PC-3 (cell line): ENCODE data around the gene RNF157. TPM values are rescaled to one million over a fixed set of nuclear protein-coding genes. Genes with fewer than 3 reads are reported as not detected.

Source experiments
- ATAC-seq: fragments of 200-7000 bp; cut with Tn5 transposase; 2 replicates; pipeline ENCODE4 v1.9.1; 2020; ENCODE audit warnings: mild to moderate bottlenecking, moderate library complexity
- BruUV-seq: library from RNA; stranded (reverse); fragments of 400-500 nt; replicated peaks from 2 replicates; lab custom pipeline; 2021; lab: Mats Ljungman, UMichigan
- CTCF ChIA-PET: fragments of 300-600 bp; sonication (Branson Sonifier 250); formaldehyde crosslinking; loops from one replicate; lab custom pipeline; 2022; ENCODE audit warnings: antibody characterized with exemption; lab: Charles Lee
- POLR2A ChIA-PET: fragments of 300-600 bp; sonication (Branson Sonifier 250); formaldehyde crosslinking; loops from one replicate; lab custom pipeline; 2022; ENCODE audit warnings: antibody characterized with exemption; ENCODE audit not compliant: unreplicated experiment; lab: Charles Lee
- DNase-seq: peaks from one replicate; pipeline ENCODE4 v3.0.0-alpha.2; 2015
- H2AFZ ChIP-seq: fragments of 300-600 bp; sonication (generic); 2 replicates; pipeline ENCODE4 v1.6.0; 2016; ENCODE audit warnings: antibody characterized with exemption, low read length
- H3F3A ChIP-seq: fragments of 300-600 bp; sonication (generic); one replicate; pipeline ENCODE4 v1.6.0; 2017; ENCODE audit warnings: antibody characterized with exemption, low read length, control low read depth, mild to moderate bottlenecking; ENCODE audit not compliant: unreplicated experiment
- H3K27ac ChIP-seq: fragments of 300-600 bp; sonication (generic); 2 replicates; pipeline ENCODE4 v1.5.1; 2016; ENCODE audit warnings: mild to moderate bottlenecking, low read length
- H3K27me3 ChIP-seq: fragments of 300-600 bp; sonication (generic); 2 replicates; pipeline ENCODE4 v1.6.1; 2016; ENCODE audit warnings: low read length, mixed read lengths
- H3K36me3 ChIP-seq: fragments of 300-600 bp; sonication (generic); 2 replicates; pipeline ENCODE4 v1.6.1; 2016; ENCODE audit warnings: low read depth, mixed run types, low read length, mixed read lengths
- H3K4me1 ChIP-seq: fragments of 300-600 bp; sonication (generic); 2 replicates; pipeline ENCODE4 v1.5.1; 2016; ENCODE audit warnings: low read length; ENCODE audit not compliant: insufficient read depth
- H3K4me2 ChIP-seq: fragments of 300-600 bp; sonication (generic); 2 replicates; pipeline ENCODE4 v1.6.0; 2016; ENCODE audit warnings: low read length
- H3K4me3 ChIP-seq: fragments of 300-600 bp; sonication (generic); 2 replicates; pipeline ENCODE4 v1.5.1; 2016; ENCODE audit warnings: mild to moderate bottlenecking, low read length, mixed read lengths
- H3K79me2 ChIP-seq: fragments of 300-600 bp; sonication (generic); 2 replicates; pipeline ENCODE4 v1.6.1; 2017; ENCODE audit warnings: low read length, mixed read lengths
- H3K9ac ChIP-seq: fragments of 300-600 bp; sonication (generic); 2 replicates; pipeline ENCODE4 v1.6.0; 2016; ENCODE audit warnings: mild to moderate bottlenecking, low read length
- H3K9me2 ChIP-seq: fragments of 300-600 bp; sonication (generic); replicated peaks from 2 replicates; pipeline ENCODE4 v1.6.1; 2016; ENCODE audit warnings: mixed run types, low read length, mixed read lengths
- H3K9me3 ChIP-seq: fragments of 300-600 bp; sonication (generic); 2 replicates; pipeline ENCODE4 v1.6.1; 2016; ENCODE audit warnings: low read length, mixed read lengths
- H4K20me1 ChIP-seq: fragments of 300-600 bp; sonication (generic); 2 replicates; pipeline ENCODE4 v1.6.1; 2016; ENCODE audit warnings: low read length, mixed read lengths
- EZH2 ChIP-seq: fragments of 300-600 bp; sonication (generic); IDR thresholded peaks from one replicate; pipeline ENCODE4 v1.6.1; 2017; ENCODE audit warnings: antibody characterized with exemption, mild to moderate bottlenecking, low read length; ENCODE audit not compliant: unreplicated experiment
- EZH2phosphoT487 ChIP-seq: fragments of 300-600 bp; sonication (generic); IDR thresholded peaks from 2 replicates; pipeline ENCODE4 v1.6.1; 2018; ENCODE audit warnings: mild to moderate bottlenecking, antibody characterized with exemption, low read length, borderline replicate concordance
- intact Hi-C: fragments of 100-400 bp; cut with micrococcal nuclease; formaldehyde crosslinking; loops from 2 replicates; pipeline ENCODE4 v1.9.0; 2023
- total RNA-seq: library from RNA; depleted of rRNA; stranded (reverse); fragments of >200 nt; gene quantifications from 2 replicates; pipeline ENCODE4 v1.2.3, GENCODE V29; 2014
- TF ChIP-seq, protein P1 (sequence below): fragments of 300-600 bp; sonication (generic); conservative IDR thresholded peaks from 2 replicates; pipeline ENCODE4 v1.5.1; 2017; ENCODE audit warnings: antibody characterized with exemption, low read depth, mild to moderate bottlenecking, low read length

The RNF157 gene
- total RNA-seq, 1 experiment from 2014 or later: 7.4 TPM

DNA sequence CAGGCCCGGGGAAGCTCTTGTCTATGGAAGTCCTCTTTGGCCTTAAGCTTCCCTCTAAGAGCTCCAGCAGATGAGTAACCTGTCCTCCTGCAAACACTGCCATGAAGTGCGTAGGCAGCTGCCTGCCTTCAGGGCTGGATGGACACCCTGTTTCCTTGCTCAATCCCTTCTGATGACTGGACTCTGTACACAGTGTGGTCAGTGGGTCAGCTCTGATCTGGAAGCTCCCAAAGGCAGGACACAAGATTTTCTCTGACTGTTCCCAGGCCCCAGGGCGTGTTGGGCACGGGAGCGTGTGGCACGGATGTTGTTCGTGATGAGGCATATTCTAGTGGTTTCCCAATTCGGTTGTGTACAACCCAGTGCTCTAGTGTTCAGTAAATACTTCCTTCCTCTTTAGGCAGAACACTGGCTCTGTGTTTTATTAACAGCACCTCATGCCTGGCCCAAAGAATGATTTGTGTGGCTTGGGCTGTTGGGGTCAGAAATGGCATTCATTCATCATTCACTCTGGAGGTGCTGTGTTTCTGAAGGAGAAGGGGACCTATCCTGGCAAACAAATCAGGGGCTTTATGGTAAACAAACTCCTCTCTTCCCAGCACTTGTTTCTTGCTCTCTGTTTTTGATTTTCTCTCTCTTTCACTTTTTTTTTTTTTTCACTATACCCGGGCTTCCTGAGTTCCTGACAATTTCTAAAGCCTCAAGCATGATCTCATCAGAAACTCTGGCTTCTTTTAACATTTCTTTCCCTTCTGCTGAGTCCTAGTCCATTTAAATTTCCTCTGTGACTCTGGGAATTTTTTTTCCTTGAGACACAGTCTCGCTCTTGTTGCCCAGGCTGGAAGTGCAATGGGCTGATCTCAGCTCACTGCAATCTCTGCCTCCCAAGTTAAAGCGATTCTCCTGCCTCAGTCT is 12.0 kb upstream of the RNF157 start:
- DNase-seq (peak; percentile 100), ATAC-seq (peak; percentile 98)
- Histone ChIP-seq H3K36me3 (no peaks in the 10 kb centered on the region), H3K4me3 (peak overlapping the region; percentile 35; the same call in 1 of the 2 replicates), H2AFZ (no peak overlapping the region), H3K27me3 (no peaks in the 10 kb centered on the region), H3F3A (peaks cover 10% of the 10 kb centered on the region), H3K4me2 (peak overlapping the region; percentile 72), H3K27ac (peak overlapping the region; percentile 93), H3K9me3 (no peaks in the 10 kb centered on the region), H3K9me2 (no peaks in the 10 kb centered on the region), H4K20me1 (no peaks in the 10 kb centered on the region), H3K4me1 (peaks cover 25% of the 10 kb centered on the region), H3K79me2 (no peaks in the 10 kb centered on the region), H3K9ac (peak overlapping the region; percentile 51)
- no TSS peak for BruUV-seq
- TF ChIP-seq, protein P1, sequence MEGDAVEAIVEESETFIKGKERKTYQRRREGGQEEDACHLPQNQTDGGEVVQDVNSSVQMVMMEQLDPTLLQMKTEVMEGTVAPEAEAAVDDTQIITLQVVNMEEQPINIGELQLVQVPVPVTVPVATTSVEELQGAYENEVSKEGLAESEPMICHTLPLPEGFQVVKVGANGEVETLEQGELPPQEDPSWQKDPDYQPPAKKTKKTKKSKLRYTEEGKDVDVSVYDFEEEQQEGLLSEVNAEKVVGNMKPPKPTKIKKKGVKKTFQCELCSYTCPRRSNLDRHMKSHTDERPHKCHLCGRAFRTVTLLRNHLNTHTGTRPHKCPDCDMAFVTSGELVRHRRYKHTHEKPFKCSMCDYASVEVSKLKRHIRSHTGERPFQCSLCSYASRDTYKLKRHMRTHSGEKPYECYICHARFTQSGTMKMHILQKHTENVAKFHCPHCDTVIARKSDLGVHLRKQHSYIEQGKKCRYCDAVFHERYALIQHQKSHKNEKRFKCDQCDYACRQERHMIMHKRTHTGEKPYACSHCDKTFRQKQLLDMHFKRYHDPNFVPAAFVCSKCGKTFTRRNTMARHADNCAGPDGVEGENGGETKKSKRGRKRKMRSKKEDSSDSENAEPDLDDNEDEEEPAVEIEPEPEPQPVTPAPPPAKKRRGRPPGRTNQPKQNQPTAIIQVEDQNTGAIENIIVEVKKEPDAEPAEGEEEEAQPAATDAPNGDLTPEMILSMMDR: no peak
- TF ChIP-seq EZH2 (no peak), EZH2phosphoT487 (peak; percentile 99)
- ChIA-PET POLR2A (interaction anchor here (0.5 to 1.0 kb wide), 3 partner anchors 9 to 100 kb away, joined by 5 to 12 read pairs (median 9); partner anchors contain the start of gene UBALD2), CTCF (interaction anchor here (0.6 to 1.0 kb wide), 3 partner anchors 12 to 147 kb away, joined by 3 to 7 read pairs (median 3); no protein-coding TSS in a partner anchor)
- intact Hi-C loops: loop anchor here (1.0 kb wide), 2 partner anchors 12 kb away; partner anchors contain the start of gene RNF157

DNA sequence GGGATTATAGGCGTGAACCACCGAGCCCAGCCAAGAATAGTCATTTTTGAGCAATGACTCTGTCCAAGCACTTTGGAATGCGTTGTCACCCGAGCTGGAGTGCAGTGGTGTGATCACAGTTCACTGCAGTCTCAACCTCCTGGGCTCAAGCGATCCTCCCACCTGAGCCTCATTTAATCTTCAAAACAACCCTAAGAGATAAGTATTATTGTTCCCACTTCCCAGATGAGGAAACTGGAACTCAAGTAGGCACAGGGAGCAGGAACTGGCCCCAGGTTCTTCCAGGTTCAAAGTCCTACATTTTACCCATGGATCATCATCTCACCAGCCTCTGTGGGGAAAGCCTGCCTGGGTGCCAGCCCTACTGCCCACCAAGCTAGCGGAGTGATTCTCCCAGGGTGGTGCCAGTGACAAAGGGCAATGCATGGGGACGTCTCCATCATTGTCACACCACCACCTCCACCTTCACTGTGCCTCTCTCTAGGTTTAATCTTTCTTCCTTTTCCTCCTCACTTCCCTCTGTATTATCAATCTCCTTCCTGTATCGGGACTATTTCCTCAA is 11.3 kb upstream of the RNF157 start:
- Histone ChIP-seq H3K27ac (peak overlapping the region; percentile 93), H3K9me3 (no peaks in the 10 kb centered on the region), H3K36me3 (no peaks in the 10 kb centered on the region), H3K9me2 (no peaks in the 10 kb centered on the region), H3K79me2 (no peaks in the 10 kb centered on the region), H3K27me3 (no peaks in the 10 kb centered on the region), H4K20me1 (no peaks in the 10 kb centered on the region), H3K4me1 (peaks cover 28% of the 10 kb centered on the region), H3F3A (peaks cover 10% of the 10 kb centered on the region), H2AFZ (no peak overlapping the region), H3K9ac (peak overlapping the region; percentile 51), H3K4me2 (peak overlapping the region; percentile 72), H3K4me3 (peak overlapping the region; percentile 6; the same call in 1 of the 2 replicates)
- ATAC-seq: no peak
- no TSS peak for BruUV-seq
- peak; percentile 68 for DNase-seq
- TF ChIP-seq EZH2 (no peak), EZH2phosphoT487 (no peak)
- TF ChIP-seq, protein P1: no peak
- ChIA-PET POLR2A (interaction anchor here (1.0 kb wide), 1 partner anchor 13 kb away, joined by 9 read pairs; the partner anchor contains the start of gene UBALD2), CTCF (interaction anchor here (0.6 to 1.0 kb wide), 3 partner anchors 13 to 146 kb away, joined by 3 to 7 read pairs (median 3); no protein-coding TSS in a partner anchor)
- intact Hi-C loops: loop anchor here (1.0 kb wide), 2 partner anchors 11 to 13 kb away; partner anchors contain the start of gene RNF157
